Measurements from ENCODE around the gene CORO7.

The CORO7 gene

DNA sequence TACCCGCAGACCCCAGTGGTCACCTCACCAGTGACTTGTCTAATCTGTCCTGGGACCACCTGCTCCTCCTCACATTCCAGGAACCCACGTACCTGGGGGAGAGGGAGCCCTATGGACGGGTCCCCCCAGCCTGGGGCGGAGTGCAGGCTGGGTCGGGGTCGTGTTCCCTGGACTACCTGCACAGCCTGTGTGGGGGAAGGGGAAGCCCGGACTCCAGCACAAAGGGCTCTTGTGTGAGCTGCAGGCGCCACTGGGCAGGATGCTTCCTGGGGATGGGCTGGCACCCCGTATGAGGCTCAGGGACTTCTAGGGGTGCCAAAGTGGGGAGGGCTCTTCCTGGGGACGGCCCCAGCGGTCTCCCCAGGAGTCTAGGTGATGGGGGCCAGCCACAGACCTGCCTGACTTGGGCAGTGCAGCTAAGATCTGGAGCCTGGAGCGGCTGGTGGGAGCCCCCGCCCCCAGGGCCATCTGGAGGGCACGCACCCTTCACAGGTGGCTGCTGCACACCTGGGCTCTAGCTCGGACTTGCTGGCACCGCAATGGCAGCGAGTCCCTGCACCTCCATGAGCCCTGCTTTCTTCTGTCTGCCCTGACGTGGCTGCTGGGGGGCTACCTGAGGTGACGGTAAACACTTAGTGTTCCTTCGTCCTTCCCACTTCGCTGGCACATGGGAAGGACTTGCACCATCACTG lies 37.3 kb downstream of the CORO7 start:
- no peaks in the 10 kb centered on the region for H3K4me1 ChIP-seq (ENCODE audit: low read length)
- H3K9me3 ChIP-seq (ENCODE audit: insufficient read depth, low read length): no peaks in the 10 kb centered on the region
- H3K27me3 ChIP-seq (ENCODE audit: low read depth, low read length): no peaks in the 10 kb centered on the region
- no peak overlapping the region for H3K27ac ChIP-seq (ENCODE audit: low read length)
- H3K9ac ChIP-seq (ENCODE audit: low read length): no peak overlapping the region
- H2AFZ ChIP-seq (ENCODE audit: low read depth, low read length): no peak overlapping the region
- no peaks in the 10 kb centered on the region for H4K20me1 ChIP-seq (ENCODE audit: insufficient read depth, low read length)
- H3K4me3 ChIP-seq (ENCODE audit: low read length): no peak overlapping the region
- H3K4me2 ChIP-seq (ENCODE audit: low read length): no peak overlapping the region
- no peaks in the 10 kb centered on the region for H3K36me3 ChIP-seq (replicated peaks; ENCODE audit: low read depth, low read length)
- TF ChIP-seq, protein P1, sequence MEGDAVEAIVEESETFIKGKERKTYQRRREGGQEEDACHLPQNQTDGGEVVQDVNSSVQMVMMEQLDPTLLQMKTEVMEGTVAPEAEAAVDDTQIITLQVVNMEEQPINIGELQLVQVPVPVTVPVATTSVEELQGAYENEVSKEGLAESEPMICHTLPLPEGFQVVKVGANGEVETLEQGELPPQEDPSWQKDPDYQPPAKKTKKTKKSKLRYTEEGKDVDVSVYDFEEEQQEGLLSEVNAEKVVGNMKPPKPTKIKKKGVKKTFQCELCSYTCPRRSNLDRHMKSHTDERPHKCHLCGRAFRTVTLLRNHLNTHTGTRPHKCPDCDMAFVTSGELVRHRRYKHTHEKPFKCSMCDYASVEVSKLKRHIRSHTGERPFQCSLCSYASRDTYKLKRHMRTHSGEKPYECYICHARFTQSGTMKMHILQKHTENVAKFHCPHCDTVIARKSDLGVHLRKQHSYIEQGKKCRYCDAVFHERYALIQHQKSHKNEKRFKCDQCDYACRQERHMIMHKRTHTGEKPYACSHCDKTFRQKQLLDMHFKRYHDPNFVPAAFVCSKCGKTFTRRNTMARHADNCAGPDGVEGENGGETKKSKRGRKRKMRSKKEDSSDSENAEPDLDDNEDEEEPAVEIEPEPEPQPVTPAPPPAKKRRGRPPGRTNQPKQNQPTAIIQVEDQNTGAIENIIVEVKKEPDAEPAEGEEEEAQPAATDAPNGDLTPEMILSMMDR (IDR thresholded peaks at IDR 0.05; ENCODE audit: low read depth, low read length): no peak
- no peak for TF ChIP-seq EZH2phosphoT487 (IDR thresholded peaks at IDR 0.05; ENCODE audit: low read depth)
- H3K79me2 ChIP-seq (ENCODE audit: low read length): no peaks in the 10 kb centered on the region

DNA sequence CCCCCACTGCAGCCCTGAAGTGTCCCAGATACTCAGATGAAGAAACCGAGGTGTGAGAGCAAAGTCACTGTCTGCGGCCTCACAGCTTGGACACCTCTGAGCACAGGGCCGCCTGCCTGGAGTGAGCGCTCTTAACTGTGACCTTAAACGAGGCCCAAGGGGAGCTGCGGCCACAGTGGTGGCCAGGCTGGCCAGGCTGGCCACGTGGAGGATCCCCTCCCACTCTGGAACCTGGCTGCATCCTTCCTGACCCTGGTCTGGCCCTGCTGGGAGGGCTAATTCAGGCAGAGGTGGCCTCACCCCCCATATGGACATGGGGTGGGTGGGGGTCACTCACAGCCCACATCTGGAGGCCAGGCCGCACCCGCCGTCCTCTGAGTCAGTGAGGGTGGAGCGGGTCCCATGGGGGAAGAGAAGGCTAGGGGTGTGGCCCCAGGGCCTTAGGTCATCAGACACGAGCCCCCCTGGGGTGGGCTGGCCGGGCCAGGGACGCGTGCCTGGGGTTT lies 38.2 kb downstream of the CORO7 start:
- Histone ChIP-seq H3K9me3 (ENCODE audit: insufficient read depth, low read length) (no peaks in the 10 kb centered on the region), H4K20me1 (ENCODE audit: insufficient read depth, low read length) (no peaks in the 10 kb centered on the region), H3K36me3 (replicated peaks; ENCODE audit: low read depth, low read length) (no peaks in the 10 kb centered on the region), H3K4me2 (ENCODE audit: low read length) (no peak overlapping the region), H2AFZ (ENCODE audit: low read depth, low read length) (no peak overlapping the region), H3K4me1 (ENCODE audit: low read length) (no peaks in the 10 kb centered on the region), H3K27me3 (ENCODE audit: low read depth, low read length) (no peaks in the 10 kb centered on the region), H3K79me2 (ENCODE audit: low read length) (no peaks in the 10 kb centered on the region), H3K9ac (ENCODE audit: low read length) (no peak overlapping the region), H3K4me3 (ENCODE audit: low read length) (no peak overlapping the region), H3K27ac (ENCODE audit: low read length) (no peak overlapping the region)
- no peak for TF ChIP-seq EZH2phosphoT487 (IDR thresholded peaks at IDR 0.05; ENCODE audit: low read depth)
- TF ChIP-seq, protein P1 (IDR thresholded peaks at IDR 0.05; ENCODE audit: low read depth, low read length): no peak

DNA sequence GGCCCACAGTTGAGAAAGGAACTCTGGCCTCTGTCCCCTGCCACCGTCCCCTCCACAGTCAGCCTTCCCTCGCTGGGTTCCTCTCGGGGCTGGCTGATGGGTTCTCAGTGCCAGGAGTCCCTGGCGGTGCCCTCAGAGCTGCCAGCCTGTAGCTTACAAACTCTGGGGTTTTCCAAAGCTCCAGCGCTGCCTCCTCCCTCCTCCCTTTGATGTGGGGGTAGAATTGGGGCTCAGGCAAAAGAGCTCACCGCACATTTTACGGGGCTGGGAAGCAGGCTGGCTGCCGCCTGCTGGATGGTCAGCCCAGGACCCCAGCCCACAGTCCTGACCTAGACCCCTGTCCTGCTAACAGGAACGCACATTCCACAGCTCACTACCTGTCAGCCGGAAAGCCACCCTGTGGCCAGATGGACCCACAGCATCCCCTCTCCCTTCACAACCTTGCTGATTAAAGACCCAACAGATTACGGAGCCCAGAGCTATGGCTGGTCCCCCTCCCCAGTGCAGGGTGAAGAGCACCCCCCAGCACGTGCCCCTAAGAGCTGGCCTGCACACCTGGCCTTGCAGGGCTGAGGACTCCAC lies 38.7 kb downstream of the CORO7 start:
- no peak overlapping the region for H3K27ac ChIP-seq (ENCODE audit: low read length)
- H3K9ac ChIP-seq (ENCODE audit: low read length): no peak overlapping the region
- no peaks in the 10 kb centered on the region for H3K9me3 ChIP-seq (ENCODE audit: insufficient read depth, low read length)
- H3K36me3 ChIP-seq (replicated peaks; ENCODE audit: low read depth, low read length): no peaks in the 10 kb centered on the region
- no peak overlapping the region for H3K4me3 ChIP-seq (ENCODE audit: low read length)
- no peak for TF ChIP-seq EZH2phosphoT487 (IDR thresholded peaks at IDR 0.05; ENCODE audit: low read depth)
- TF ChIP-seq, protein P1 (IDR thresholded peaks at IDR 0.05; ENCODE audit: low read depth, low read length): no peak
- no peak overlapping the region for H3K4me2 ChIP-seq (ENCODE audit: low read length)
- no peaks in the 10 kb centered on the region for H3K27me3 ChIP-seq (ENCODE audit: low read depth, low read length)
- peaks cover 3% of the 10 kb centered on the region; the same call in 1 of the 2 replicates for H4K20me1 ChIP-seq (ENCODE audit: insufficient read depth, low read length)
- H2AFZ ChIP-seq (ENCODE audit: low read depth, low read length): no peak overlapping the region
- H3K79me2 ChIP-seq (ENCODE audit: low read length): no peaks in the 10 kb centered on the region
- no peaks in the 10 kb centered on the region for H3K4me1 ChIP-seq (ENCODE audit: low read length)

DNA sequence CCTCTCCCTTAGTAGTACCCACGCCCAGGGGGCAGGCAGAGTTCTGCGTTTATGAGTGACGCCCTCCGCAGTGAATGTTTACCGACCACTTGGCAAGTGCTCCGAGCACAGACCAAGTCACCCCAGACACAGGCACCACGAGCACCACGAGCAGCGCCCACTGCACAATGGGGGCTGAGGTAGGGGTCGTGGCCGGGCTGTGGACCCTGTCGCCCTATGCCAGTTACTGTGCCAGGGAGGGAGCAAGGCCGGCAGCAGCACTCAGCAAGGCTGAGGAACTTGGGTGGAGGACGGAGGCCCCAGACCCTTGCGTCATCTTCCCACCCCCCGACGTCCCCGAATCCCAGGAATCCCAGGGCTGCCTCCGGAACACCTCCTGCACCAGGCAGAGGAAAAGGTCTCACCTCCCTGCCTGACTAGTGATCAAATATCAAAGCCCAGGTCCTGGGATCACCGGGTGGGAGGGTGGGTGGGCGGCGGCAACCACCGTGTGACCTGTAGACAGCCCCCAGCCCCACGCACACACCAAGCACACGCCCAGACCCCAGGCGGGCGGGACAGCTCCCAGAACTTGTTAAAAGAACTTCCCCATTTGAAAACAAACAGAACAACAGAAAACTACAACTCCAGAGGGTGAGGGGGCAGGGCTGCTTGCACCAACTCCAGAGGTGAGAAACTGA lies 39.4 kb downstream of the CORO7 start:
- H2AFZ ChIP-seq (ENCODE audit: low read depth, low read length): no peak overlapping the region
- H3K27ac ChIP-seq (ENCODE audit: low read length): no peak overlapping the region
- H3K9ac ChIP-seq (ENCODE audit: low read length): no peak overlapping the region
- H3K27me3 ChIP-seq (ENCODE audit: low read depth, low read length): no peaks in the 10 kb centered on the region
- H3K9me3 ChIP-seq (ENCODE audit: insufficient read depth, low read length): no peaks in the 10 kb centered on the region
- peaks cover 3% of the 10 kb centered on the region; the same call in 1 of the 2 replicates for H4K20me1 ChIP-seq (ENCODE audit: insufficient read depth, low read length)
- no peaks in the 10 kb centered on the region for H3K36me3 ChIP-seq (replicated peaks; ENCODE audit: low read depth, low read length)
- no peaks in the 10 kb centered on the region for H3K79me2 ChIP-seq (ENCODE audit: low read length)
- H3K4me2 ChIP-seq (ENCODE audit: low read length): no peak overlapping the region
- no peak overlapping the region for H3K4me3 ChIP-seq (ENCODE audit: low read length)
- TF ChIP-seq, protein P1 (IDR thresholded peaks at IDR 0.05; ENCODE audit: low read depth, low read length): no peak
- no peak for TF ChIP-seq EZH2phosphoT487 (IDR thresholded peaks at IDR 0.05; ENCODE audit: low read depth)
- H3K4me1 ChIP-seq (ENCODE audit: low read length): no peaks in the 10 kb centered on the region

Data from OCI-LY3 (cell line).